ENCODE measurements around the gene ASTN2. TPM values are rescaled to one million over a fixed set of nuclear protein-coding genes. Genes with fewer than 3 reads are reported as not detected.

The ASTN2 gene
- total RNA-seq, 1 experiment from 2014 or later: 4.8 TPM

DNA sequence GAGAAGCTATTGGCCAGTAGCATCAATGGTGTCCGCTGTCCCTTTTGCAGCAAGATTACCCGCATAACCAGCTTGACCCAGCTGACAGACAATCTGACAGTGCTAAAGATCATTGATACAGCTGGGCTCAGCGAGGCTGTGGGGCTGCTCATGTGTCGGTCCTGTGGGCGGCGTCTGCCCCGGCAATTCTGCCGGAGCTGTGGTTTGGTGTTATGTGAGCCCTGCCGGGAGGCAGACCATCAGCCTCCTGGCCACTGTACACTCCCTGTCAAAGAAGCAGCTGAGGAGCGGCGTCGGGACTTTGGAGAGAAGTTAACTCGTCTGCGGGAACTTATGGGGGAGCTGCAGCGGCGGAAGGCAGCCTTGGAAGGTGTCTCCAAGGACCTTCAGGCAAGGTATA is 717.0 kb downstream of the ASTN2 start:
- DNase-seq (ENCODE audit: low read depth, low spot score): no peak
- RAD21 ChIA-PET (ENCODE audit: low non-redundant PET in 1 of 2, low total read pairs in 2 of 2, uncharacterized antibody in 2 of 2, unreplicated experiment in 2 of 2): no interaction called here
- Histone ChIP-seq H3K27ac (ENCODE audit: low read depth, low read length) (no peak overlapping the region), H3K9me2 (ENCODE audit: insufficient read depth) (no peaks in the 10 kb centered on the region), H3K4me3 (replicated peaks in 1 of 2; ENCODE audit: low read depth in 1 of 2, low read length in 2 of 2) (no peak overlapping the region), H3K27me3 (ENCODE audit: insufficient read depth, low read length) (no peaks in the 10 kb centered on the region), H3K9me3 (ENCODE audit: control insufficient read depth in 1 of 2, insufficient read depth in 1 of 2, low read depth in 1 of 2, low read length in 2 of 2) (no peaks in the 10 kb centered on the region), H3K4me2 (ENCODE audit: low read length) (no peak overlapping the region), H3K79me2 (ENCODE audit: insufficient read depth, low read length) (peaks cover 38% of the 10 kb centered on the region), H3K36me3 (ENCODE audit: control insufficient read depth in 1 of 2, insufficient read depth in 2 of 2, low read length in 2 of 2) (peaks cover 15 to 32% of the 10 kb centered on the region in 2 experiments; a peak in 3 of 4 replicates), H3K9ac (ENCODE audit: low read length) (no peak overlapping the region), H4K20me1 (ENCODE audit: insufficient read depth) (0 out of 2 replicates have a peak, but pooled peaks cover 10% of the 10 kb centered on the region), H3K4me1 (ENCODE audit: control insufficient read depth in 1 of 2, insufficient read depth in 2 of 2, low read length in 2 of 2) (no peaks in the 10 kb centered on the region), H2AFZ (ENCODE audit: low read depth, low read length, poor library complexity, severe bottlenecking) (no peak overlapping the region)
- intact Hi-C loops (cut with micrococcal nuclease): no loop called here
- POLR2A ChIA-PET: no interaction called here
- TF ChIP-seq, protein P1, sequence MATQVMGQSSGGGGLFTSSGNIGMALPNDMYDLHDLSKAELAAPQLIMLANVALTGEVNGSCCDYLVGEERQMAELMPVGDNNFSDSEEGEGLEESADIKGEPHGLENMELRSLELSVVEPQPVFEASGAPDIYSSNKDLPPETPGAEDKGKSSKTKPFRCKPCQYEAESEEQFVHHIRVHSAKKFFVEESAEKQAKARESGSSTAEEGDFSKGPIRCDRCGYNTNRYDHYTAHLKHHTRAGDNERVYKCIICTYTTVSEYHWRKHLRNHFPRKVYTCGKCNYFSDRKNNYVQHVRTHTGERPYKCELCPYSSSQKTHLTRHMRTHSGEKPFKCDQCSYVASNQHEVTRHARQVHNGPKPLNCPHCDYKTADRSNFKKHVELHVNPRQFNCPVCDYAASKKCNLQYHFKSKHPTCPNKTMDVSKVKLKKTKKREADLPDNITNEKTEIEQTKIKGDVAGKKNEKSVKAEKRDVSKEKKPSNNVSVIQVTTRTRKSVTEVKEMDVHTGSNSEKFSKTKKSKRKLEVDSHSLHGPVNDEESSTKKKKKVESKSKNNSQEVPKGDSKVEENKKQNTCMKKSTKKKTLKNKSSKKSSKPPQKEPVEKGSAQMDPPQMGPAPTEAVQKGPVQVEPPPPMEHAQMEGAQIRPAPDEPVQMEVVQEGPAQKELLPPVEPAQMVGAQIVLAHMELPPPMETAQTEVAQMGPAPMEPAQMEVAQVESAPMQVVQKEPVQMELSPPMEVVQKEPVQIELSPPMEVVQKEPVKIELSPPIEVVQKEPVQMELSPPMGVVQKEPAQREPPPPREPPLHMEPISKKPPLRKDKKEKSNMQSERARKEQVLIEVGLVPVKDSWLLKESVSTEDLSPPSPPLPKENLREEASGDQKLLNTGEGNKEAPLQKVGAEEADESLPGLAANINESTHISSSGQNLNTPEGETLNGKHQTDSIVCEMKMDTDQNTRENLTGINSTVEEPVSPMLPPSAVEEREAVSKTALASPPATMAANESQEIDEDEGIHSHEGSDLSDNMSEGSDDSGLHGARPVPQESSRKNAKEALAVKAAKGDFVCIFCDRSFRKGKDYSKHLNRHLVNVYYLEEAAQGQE (IDR thresholded peaks at IDR 0.05; ENCODE audit: low read depth): no peak
- TF ChIP-seq EZH2 (IDR thresholded peaks at IDR 0.05): no peak
- TF ChIP-seq ZNF274 (IDR thresholded peaks at IDR 0.05; ENCODE audit: low read depth, low read length): no peak
- TF ChIP-seq EZH2phosphoT487 (IDR thresholded peaks at IDR 0.05; ENCODE audit: borderline replicate concordance): no peak
- no peak for TF ChIP-seq POLR2AphosphoS5 (IDR thresholded peaks at IDR 0.05; ENCODE audit: low read depth, low read length)
- TF ChIP-seq TCF7L2 (IDR thresholded peaks at IDR 0.05; ENCODE audit: borderline replicate concordance, extremely low read depth, insufficient read depth, insufficient read length): no peak
- CTCF ChIA-PET: no interaction called here
- ATAC-seq: no peak
- no TSS peak for BruUV-seq (replicated peaks)
